HG03025 (cell line): Measurements from ENCODE around the gene PDPK1.
"Not testable (repeated sequence)": the region's sequence is repeated elsewhere in the genome, so short reads cannot be mapped to it uniquely, and the experiment has no call there.

Experiments
- ATAC-seq: cut with Tn5 transposase; IDR thresholded peaks from one replicate; pipeline ENCODE4 v1.9.1; 2021; ENCODE audit warnings: mild to moderate bottlenecking, moderate library complexity; ENCODE audit not compliant: unreplicated experiment, low FRiP score

Gene PDPK1

GRCh38 chr16:2520784-2521531 lies 16.9 kb upstream of the PDPK1 start:
- ATAC-seq: no peak

GRCh38 chr16:2523801-2524231 lies 14.0 kb upstream of the PDPK1 start:
- ATAC-seq: no peak

- no peak for ATAC-seq
Observed at GRCh38 chr16:2524339-2524938, 13.4 kb upstream of the PDPK1 start.

GRCh38 chr16:2526135-2526534 lies 11.7 kb upstream of the PDPK1 start:
- ATAC-seq: no peak

- ATAC-seq: no peak
Observed at GRCh38 chr16:2527071-2527783, 10.6 kb upstream of the PDPK1 start.

GRCh38 chr16:2527784-2528100 lies 10.1 kb upstream of the PDPK1 start:
- no peak for ATAC-seq

GRCh38 chr16:2528161-2529060 lies 9.4 kb upstream of the PDPK1 start:
- no peak for ATAC-seq

GRCh38 chr16:2529061-2529931 lies 8.5 kb upstream of the PDPK1 start:
- no peak for ATAC-seq

GRCh38 chr16:2529961-2530628 lies 7.7 kb upstream of the PDPK1 start:
- no peak for ATAC-seq

GRCh38 chr16:2530629-2531318 lies 7.0 kb upstream of the PDPK1 start:
- ATAC-seq: no peak

GRCh38 chr16:2531371-2531695 lies 6.5 kb upstream of the PDPK1 start, which contains the start of gene CEMP1:
CEMP1 (minus strand) TSS chr16:2531408; CDS start chr16:2531073, 335 bp downstream.
- peak; percentile 8 for ATAC-seq

- ATAC-seq: peak; percentile 65
Observed at GRCh38 chr16:2531696-2532493, 5.9 kb upstream of the PDPK1 start.

GRCh38 chr16:2532494-2533141 lies 5.2 kb upstream of the PDPK1 start:
- no peak for ATAC-seq

GRCh38 chr16:2533142-2533755 lies 4.6 kb upstream of the PDPK1 start:
- ATAC-seq: not testable (repeated sequence)

- no peak for ATAC-seq
Observed at GRCh38 chr16:2533912-2534311, 3.9 kb upstream of the PDPK1 start.

GRCh38 chr16:2534335-2534734 lies 3.5 kb upstream of the PDPK1 start:
- not testable (repeated sequence) for ATAC-seq

GRCh38 chr16:2535625-2536013 lies 2.2 kb upstream of the PDPK1 start:
- no peak for ATAC-seq
